ENCODE data around the gene CDPF1.

Gene CDPF1, protein sequence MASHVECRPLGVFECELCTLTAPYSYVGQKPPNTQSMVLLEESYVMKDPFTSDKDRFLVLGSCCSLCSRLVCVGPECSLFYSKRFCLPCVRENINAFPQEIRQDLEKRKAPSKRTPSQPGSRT

DNA sequence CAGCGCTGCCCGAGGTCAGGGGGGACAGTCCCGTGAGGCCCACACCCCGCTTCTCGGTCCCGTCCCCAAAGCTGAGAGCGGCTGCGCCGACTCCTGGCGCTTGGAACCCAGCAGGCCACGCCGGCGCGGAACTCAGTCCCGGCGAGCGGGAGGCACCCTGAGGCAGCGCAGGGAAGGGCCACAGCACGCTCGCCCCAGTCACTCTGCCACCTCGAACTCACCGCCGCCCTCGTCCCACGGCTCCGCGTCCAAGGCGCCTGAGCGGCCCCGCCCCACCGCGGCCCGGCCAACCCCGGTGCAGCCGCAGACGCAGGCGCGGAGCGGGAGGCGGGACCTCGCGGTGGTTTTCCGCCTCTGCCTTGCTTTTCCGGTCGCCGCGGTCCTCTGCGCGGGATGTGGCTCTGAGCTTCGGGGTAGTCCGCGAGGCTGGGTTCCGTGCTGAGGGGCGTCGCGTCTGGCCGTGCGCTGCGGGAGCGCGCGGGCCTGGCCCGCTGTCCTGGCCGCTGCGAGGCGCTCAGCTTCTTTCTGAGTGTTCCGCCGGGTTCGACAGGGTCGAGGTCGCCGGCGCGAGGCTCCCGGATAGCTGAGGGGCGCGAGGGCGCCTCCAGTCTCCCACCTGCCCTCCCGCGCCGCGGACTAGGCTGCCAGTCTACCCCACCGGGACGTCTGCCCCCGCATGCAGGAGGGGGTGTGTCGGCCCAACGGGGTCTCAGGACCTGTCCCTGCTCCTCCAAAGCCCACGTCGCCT is at the start of gene CDPF1:
Gene CDPF1 (minus strand): TSS at position 259 of the 748 bp plus-strand sequence. CDS start 2,009 bp downstream, outside the sequence.
- DNase-seq: peak; percentile 93

- DNase-seq: no peak
Measured at GRCh38 chr22:46299101-46299500, 49.0 kb upstream of the CDPF1 start.

DNA sequence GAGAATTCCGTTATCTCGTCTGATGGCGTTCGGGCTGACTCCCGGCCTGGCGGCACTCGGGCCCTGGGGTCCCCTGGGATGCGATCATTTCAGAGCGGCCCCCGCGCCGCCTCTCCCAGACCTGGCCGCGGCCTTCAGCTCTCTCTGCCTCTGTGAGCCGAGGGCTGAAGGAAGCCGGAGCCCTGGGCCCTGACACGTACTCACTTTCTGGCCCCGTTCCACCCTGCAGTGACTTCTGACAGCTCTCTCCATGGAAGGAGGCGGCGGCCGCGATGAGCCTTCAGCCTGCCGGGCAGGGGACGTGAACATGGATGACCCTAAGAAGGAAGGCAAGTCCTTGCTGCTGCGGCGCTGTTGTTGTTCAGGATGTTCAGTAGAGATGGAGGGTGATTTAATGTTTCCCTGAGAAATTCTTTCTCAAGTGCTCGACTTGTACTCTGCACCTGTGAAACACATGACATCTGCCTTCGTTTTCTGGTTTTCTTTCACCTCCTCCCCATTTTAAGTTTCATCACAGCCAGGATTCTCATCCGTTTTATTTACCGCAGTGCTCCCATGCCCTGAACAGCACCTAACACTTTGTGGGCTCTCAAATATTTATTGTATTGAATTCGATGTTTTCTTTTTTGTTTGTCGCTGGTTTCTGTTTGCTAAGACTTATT is 47.2 kb upstream of the CDPF1 start:
- DNase-seq: no peak

GRCh38 chr22:46296257-46297150 is 46.4 kb upstream of the CDPF1 start, which contains the start of gene GTSE1:
Gene GTSE1 (plus strand): TSS chr22:46296870. CDS start chr22:46297401, 531 bp downstream.
- peak; percentile 99 for DNase-seq

DNA sequence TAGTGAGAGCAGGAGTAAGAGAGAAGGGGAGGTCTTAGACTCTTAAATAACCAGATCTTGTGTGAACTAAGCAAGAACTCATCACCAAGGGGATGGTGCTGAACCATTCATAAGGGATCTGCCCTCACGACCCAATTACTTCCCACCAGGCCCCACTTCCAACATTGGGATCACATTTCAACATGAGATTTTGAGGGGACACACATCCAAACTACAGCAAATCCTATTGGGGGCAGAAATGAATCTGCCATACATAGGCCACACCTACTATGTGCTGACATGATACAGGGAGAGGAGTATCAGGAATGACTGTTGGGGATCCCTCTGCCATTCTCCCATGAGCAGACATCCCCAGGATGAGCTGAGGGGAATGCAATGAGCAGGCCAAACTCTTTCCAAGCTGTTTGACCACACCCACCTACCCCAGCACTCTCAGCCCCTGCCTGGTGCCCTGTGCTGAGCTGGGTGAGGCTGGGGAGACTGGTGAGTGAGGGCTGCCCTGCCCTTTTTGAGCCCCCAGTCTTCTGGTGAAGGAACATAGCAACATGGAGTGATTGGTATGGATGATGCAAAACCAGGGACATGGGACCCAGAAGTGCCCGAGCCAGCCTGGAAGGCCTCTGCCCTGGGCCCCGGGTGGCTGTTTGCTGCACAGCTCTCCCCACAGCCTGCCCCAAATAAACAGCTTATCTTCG is 45.3 kb upstream of the CDPF1 start:
- DNase-seq: no peak

- DNase-seq: no peak
Measured at GRCh38 chr22:46294784-46295183, 44.7 kb upstream of the CDPF1 start.

DNA sequence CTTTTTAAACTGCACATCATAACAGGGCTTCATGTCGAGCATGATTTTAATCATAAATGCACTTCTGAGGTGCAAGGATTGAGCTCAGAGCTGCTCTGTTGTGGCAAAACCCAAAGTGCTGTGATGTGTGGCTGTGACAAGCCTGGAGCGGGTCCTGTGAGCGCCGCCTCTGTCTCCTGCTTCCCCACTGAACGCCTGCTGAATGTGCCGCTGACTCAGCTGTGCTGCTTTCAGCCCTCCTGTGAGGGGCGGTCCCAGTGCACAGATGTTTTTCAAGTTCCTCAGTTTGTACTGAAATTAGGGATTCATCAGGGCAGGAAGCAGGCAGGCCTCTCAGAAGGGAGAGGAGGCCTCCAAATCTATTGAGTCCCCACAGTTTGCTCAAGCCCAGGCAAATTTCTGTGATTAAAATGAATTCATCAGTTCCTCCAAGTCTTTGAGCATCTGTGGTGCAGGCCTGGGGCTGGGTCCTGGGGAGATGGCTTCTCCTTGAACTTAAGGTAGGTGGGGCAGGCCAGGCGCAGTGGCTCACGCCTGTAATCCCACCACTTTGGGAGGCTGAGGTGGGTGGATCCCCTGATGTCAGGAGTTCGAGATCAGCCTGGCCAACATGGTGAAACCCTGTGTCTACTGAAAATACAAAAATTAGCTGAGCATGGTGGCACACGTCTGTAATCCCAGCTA is 43.6 kb upstream of the CDPF1 start:
- peak; percentile 68 for DNase-seq

DNA sequence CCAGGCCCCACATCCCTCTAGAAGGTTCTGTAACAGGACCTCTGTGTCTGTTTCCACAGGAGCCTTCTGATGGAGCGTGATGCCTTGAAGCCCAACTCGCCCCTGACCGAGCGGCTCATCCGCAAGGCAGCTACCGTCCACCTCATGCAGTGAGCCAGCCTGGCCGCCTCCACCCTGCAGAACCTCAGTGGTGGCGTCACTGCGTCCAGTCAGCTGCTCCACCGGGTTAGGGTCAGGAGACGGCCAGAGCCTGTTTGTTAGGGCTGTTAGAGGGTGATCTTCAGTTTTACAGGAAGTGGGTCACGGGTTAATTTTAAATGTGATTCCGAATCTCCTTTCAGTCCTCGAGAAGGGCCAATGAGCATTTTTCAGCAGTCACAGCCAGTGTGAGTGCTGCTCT is 42.6 kb upstream of the CDPF1 start:
- DNase-seq: peak; percentile 53

DNA sequence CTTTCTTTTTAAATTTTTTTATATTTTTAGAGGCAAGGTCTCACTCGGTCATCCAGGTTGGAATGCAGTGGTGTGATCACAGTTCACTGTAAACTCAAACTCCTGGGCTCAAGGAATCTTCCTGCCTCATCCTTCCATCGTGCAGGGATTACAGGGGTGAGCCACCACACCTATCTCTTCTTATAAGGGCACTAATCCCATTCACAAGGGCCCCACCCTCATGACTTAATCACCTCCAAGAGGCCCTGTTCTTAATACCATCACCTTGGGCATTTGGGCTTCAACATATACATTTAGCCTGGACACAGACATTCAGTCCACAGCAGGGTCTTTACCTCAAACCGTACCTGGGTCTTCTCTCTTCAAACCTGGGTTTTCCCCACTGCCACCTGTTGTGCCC is 42.1 kb upstream of the CDPF1 start:
- DNase-seq: no peak

DNA sequence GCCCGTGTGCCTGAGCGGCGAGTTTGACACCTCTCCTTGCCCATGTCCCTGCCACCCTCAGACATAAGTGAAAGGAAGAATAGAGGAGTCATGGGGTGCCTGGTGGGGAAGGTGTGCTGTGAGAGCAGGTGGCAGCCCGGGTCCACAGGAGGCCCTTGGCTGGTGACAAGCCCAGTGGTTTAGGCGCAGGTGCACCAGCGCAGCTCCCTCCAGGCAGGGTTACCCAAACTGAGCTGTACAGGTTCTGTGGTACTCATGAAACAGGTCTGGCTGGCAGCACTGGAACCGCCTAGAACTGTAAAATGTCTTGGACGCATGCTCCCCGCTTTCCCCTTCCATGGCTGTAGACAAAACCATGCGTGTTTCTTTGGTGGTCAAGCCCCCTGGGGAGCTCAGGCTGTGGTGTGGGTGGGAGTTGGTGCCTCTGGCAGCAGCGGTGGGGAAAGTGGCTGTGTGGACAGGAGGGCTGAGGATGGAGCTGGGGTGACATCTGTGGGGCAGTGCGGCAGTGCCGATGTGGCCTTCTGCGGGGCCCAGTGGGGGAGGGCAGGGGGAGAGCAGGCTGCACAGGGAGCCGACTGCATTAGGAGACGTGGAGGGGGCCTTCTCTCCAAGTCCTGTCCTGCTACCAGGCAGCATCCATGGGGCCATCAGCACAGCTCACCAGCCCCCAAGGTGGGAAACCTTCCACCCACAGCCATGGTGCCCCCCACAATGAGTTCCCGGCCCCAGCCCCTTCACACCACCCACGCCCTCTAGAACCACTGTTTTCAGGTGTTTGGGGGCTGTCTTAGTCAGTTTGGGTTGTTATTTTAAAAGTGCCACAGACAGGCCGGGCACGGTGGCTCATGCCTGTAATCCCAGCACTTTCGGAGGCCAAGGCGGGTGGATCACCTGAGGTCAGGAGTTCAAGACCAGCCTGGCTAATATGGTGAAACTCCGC is 41.0 kb upstream of the CDPF1 start:
- DNase-seq: no peak

DNA sequence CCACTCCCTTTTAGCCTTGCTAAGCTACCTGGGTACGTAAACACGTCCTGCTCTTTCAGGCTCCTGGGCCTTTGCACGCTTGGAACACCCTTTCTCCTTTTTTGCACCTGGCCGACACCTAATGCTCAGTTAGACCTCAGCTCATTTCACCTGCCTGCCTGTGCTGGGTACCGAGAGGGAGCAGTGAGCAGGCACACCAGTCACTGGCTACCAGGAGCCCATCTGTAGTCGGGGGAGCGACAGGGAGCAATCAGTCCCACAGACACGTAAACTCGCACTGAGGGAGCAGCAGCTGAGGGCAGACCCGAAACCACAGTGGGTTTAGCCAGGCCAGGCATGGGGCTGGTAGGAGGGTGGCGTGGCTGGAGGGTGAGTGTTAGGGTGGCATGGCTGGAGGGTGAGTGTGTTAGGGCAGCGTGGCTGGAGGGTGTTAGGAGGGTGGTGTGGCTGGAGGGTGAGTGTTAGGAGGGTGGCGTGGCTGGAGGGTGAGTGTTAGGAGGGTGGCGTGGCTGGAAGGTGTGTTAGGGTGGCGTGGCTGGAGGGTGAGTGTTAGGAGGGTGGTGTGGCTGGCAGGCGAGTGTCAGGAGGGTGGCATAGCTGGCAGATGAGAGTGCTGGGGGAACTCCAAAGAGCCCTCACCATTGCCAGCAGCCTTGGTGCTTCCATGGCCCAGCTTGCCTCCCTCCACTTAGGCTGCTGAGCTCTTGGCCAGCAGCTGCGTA is 40.2 kb upstream of the CDPF1 start:
- DNase-seq: no peak

DNA sequence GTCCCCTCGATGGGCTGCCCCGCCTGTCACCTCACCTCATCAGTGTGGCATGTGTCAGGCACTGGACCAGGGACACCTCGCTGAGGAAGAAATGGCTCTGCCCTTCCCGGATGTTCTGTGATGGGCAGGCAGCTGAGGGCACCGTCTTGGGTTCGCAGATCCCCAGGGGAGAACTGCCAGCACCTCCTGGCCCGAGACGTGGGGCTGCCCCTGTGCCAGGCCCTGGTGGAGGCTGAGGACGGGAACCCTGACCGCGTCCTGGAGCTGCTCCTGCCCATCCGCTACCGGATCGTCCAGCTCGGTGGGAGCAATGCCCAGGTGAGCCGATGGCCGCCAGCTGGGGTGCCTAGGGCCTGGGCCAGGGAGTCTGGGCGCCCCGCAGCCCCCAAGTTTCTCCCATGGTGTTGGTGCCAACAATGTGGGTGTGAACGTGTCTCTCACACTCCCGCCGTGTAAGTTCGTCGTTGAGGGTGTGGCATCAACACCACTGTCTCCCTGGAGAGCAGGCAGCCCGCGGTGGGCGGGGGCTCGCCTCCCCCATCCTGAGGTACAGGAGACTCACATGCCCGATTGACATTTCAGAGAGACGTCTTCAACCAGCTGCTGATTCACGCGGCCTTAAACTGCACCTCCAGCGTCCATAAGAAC is 39.3 kb upstream of the CDPF1 start:
- DNase-seq: no peak

- no peak for DNase-seq
Measured at GRCh38 chr22:46288846-46289243, 38.8 kb upstream of the CDPF1 start.

- DNase-seq: peak; percentile 16
Measured at GRCh38 chr22:46287873-46288751, 38.0 kb upstream of the CDPF1 start.

GRCh38 chr22:46286941-46287872 is 37.1 kb upstream of the CDPF1 start:
- DNase-seq: no peak

DNA sequence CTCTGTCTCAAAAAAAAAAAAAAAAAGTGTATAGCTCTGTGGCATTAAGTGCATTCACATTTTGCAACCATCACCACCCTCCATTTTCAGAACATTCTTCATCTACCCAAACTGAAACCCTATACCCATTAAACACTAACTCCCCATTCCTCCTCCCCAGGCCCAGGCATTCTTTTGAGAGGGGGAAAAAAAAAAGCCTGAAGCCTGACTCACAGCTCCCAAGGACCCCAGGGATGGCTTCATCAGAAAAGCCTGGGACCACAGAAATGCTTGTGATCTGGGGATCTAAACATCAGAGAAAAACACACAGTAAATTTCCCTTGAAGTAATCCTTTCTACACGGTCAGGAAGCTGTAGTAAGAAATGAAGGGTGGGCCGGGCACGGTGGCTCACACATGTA is 35.9 kb upstream of the CDPF1 start:
- DNase-seq: no peak

Measured in inflammatory macrophage treated with lipopolysaccharide for 4 hours (primary cell).